WI38 (cell line): ENCODE results near the gene SPSB3.

Experiments
- H3K4me3 ChIP-seq: 2 replicates; pipeline ENCODE4 v1.5.1; 2011; ENCODE audit warnings: low read depth, mild to moderate bottlenecking, control low read depth, low read length
- CTCF ChIP-seq: IDR thresholded peaks from 2 replicates; pipeline ENCODE4 v1.5.1; 2012; ENCODE audit warnings: low read depth, mild to moderate bottlenecking, control low read depth, low read length

Gene SPSB3

GRCh38 chr16:1825864-1826690 is 43.7 kb upstream of the SPSB3 start:
- TF ChIP-seq CTCF = no peak
- H3K4me3 ChIP-seq = peak overlapping the region; percentile 80

GRCh38 chr16:1825381-1825863 is 43.1 kb upstream of the SPSB3 start:
- TF ChIP-seq CTCF = no peak
- peak overlapping the region; percentile 80 for H3K4me3 ChIP-seq

DNA sequence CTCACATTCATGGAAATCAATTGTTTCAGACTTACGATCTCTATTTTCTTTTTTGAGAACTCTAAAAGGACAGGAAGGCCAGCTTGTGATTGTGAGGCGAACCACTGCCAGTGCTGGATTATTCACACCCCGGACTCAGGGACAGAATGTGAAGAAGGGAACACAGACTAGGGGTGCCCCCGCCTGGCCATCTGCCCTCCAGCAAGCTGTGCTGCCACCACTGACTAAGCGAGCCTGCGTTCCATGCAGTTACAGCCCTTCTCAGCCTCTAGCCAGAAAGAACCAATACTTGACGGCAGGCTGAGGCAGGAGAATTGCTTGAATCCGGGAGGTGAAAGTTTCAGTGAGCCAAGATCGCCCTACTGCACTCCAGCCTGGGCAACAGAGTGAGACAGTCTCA is 41.5 kb upstream of the SPSB3 start:
- no peak overlapping the region for H3K4me3 ChIP-seq
- TF ChIP-seq CTCF = peak; percentile 21; the same call in 1 of the 2 replicates

GRCh38 chr16:1822801-1823200 is 40.4 kb upstream of the SPSB3 start:
- H3K4me3 ChIP-seq = no peak overlapping the region
- TF ChIP-seq CTCF = no peak

DNA sequence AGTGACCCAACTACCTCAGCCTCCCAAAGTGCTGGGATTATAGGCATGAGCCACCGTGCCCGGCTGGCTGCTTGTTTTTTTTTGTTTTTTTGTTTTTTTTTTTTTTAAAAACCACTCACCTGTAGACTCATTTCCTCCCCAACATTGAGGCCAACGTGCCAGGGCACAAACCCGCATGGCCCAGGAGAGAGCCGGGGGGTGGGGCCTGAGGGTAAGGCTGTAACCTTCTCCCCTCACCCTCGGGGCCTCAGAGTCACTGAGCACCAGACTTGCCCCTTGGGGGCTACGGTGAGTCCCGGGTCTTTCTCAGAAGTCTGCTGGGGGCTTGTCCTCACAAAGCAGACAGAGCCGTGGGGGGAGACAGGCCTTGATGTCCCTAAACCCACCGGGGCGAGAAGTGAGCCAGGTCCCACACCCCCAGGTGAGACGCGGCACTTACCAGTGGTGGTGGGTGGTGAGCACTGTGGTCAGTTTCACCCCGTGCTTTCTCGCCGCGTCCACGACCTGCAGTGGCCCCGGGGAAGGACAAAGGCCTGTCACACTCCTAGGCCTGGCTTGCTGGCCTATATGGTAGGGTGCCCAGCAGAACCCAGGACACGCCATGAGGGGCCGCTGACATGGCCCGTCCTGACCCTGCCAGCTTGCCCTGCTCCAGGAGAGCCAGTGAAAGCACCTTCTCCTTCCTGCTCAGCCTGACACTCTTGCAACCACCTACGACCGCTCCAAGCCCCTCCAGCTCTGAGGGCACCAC is 39.7 kb upstream of the SPSB3 start:
- no peak for TF ChIP-seq CTCF
- no peak overlapping the region for H3K4me3 ChIP-seq

- TF ChIP-seq CTCF = no peak
- no peak overlapping the region for H3K4me3 ChIP-seq
Measured at GRCh38 chr16:1820946-1821290, 38.5 kb upstream of the SPSB3 start.
